Central memory CD8-positive, alpha-beta T cell (primary cell): ENCODE measurements around the gene ITGB1BP2.
"Not testable (repeated sequence)": the region's sequence is repeated elsewhere in the genome, so short reads cannot be mapped to it uniquely, and the experiment has no call there.

Source experiments
- ATAC-seq: fragments of 150-1000 bp; cut with Tn5 transposase; replicated peaks from 2 replicates; pipeline ENCODE4 v1.10.0; 2022; ENCODE audit warnings: mild to moderate bottlenecking, moderate FRiP score, moderate number of reproducible peaks; ENCODE audit not compliant: poor library complexity, severe bottlenecking; ENCODE audit errors: extremely low read depth
- DNase-seq, 2 donors: peaks; one replicate each; pipeline ENCODE4 v3.0.0; 2021; ENCODE audit warnings: low spot score in 2 of 2
- H3K27ac Mint-ChIP-seq: one replicate; pipeline ENCODE4 v1.8.0; 2022; ENCODE audit warnings: low read depth, mild to moderate bottlenecking, moderate library complexity, mixed read lengths
- H3K27me3 Mint-ChIP-seq: one replicate; pipeline ENCODE4 v1.8.0; 2022; ENCODE audit warnings: mixed read lengths
- H3K36me3 Mint-ChIP-seq: one replicate; pipeline ENCODE4 v1.8.0; 2022; ENCODE audit warnings: mild to moderate bottlenecking, moderate library complexity, mixed read lengths; ENCODE audit not compliant: insufficient read depth
- H3K4me1 Mint-ChIP-seq: one replicate; pipeline ENCODE4 v1.8.0; 2022; ENCODE audit warnings: mixed read lengths
- H3K4me3 Mint-ChIP-seq: one replicate; pipeline ENCODE4 v1.8.0; 2022; ENCODE audit warnings: mild to moderate bottlenecking, moderate library complexity, mixed read lengths
- H3K9me3 Mint-ChIP-seq: one replicate; pipeline ENCODE4 v1.8.0; 2022; ENCODE audit warnings: mixed read lengths

ITGB1BP2 gene

DNA sequence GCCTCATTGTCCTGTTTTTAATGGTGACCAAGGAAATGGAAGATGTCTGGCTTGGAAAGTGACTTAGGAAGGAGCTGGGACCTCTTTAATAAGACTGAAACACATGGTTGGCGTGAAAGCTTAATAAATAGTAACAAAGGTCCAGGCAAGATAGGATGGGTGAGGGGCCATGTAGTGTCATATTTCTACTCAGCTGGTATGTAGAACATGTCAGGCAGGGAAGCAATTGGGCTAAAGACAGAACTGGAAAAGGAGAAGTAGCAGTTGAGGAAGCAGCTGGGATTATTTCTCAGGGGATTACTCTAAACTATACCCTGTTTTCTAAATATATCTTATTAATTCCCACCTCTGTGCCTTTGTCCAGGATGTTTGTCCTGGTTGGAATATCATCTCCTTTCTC lies 18.6 kb downstream of the ITGB1BP2 start:
- DNase-seq (no peak), ATAC-seq (no peak)
- Mint-ChIP-seq H3K4me3 (no peak overlapping the region), H3K36me3 (peaks cover 2% of the 10 kb centered on the region), H3K4me1 (no peaks in the 10 kb centered on the region), H3K9me3 (no peaks in the 10 kb centered on the region), H3K27me3 (no peaks in the 10 kb centered on the region), H3K27ac (no peak overlapping the region)

DNA sequence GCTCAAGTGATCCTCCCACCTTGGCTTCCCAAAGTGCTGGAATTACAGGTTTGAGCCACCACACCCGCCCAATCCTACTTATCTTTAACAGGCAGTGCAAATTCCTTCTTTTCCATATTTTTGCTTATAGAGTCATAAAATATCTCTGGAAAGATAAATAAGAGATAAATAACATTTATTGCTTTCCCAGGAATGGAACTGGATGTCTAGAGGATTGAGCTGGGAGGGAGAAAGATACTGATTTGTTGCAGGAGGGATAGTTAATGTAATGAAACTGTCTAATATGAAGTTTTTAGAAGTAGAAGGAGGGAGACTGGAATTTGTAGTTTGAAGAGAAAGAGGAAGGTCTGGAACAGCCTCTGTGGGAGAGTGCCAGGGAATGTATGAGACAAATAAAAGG lies 20.2 kb downstream of the ITGB1BP2 start:
- H3K4me1 Mint-ChIP-seq: no peaks in the 10 kb centered on the region
- no peaks in the 10 kb centered on the region for H3K9me3 Mint-ChIP-seq
- no peak for DNase-seq
- H3K36me3 Mint-ChIP-seq: peaks cover 2% of the 10 kb centered on the region
- ATAC-seq: no peak
- H3K4me3 Mint-ChIP-seq: no peak overlapping the region
- H3K27ac Mint-ChIP-seq: no peak overlapping the region
- no peaks in the 10 kb centered on the region for H3K27me3 Mint-ChIP-seq

DNA sequence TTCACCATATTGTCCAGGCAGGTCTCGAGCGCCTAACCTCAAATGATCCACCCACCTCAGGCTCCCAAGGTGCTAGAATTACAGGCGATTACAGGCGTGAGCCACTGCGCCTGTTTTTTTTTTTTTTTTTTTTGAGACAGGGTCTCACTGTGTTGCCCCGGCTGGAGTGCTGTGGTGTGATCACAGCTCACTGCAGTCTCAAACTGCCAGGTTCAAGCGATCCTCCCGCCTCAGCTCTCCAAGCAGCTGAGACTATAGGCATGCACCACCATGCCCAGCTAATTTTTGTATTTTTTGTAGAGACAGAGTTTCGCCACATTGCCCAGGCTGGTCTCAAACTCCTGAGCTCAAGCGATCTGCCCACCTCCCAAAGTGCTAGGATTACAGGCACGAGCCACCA lies 22.9 kb downstream of the ITGB1BP2 start:
- H3K27ac Mint-ChIP-seq, H3K9me3 Mint-ChIP-seq, ATAC-seq, DNase-seq, H3K4me3 Mint-ChIP-seq, H3K4me1 Mint-ChIP-seq, H3K36me3 Mint-ChIP-seq, H3K27me3 Mint-ChIP-seq: not testable (repeated sequence)

DNA sequence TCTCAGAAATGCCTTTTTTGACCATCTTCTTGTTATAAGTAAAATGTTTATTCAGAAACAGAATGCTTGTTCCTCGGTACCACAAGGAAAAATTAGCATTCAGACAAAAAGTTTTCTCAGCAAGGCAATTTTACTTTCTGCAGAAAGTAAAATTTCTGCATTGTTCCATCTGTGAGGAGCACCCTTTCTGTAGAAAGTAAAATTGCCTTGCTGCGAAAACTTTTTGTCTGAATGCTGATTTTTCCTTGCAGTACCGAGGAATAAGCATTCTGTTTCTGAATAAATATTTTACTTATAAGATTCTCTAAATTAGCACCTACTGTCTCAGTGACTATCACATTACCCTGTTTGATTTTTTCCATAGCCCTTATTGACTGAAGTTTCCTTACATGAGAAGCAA lies 24.8 kb downstream of the ITGB1BP2 start:
- H3K4me1 Mint-ChIP-seq: no peaks in the 10 kb centered on the region
- no peaks in the 10 kb centered on the region for H3K9me3 Mint-ChIP-seq
- no peak overlapping the region for H3K4me3 Mint-ChIP-seq
- ATAC-seq: no peak
- H3K36me3 Mint-ChIP-seq: peaks cover 2% of the 10 kb centered on the region
- H3K27me3 Mint-ChIP-seq: no peaks in the 10 kb centered on the region
- H3K27ac Mint-ChIP-seq: no peak overlapping the region
- DNase-seq: no peak

DNA sequence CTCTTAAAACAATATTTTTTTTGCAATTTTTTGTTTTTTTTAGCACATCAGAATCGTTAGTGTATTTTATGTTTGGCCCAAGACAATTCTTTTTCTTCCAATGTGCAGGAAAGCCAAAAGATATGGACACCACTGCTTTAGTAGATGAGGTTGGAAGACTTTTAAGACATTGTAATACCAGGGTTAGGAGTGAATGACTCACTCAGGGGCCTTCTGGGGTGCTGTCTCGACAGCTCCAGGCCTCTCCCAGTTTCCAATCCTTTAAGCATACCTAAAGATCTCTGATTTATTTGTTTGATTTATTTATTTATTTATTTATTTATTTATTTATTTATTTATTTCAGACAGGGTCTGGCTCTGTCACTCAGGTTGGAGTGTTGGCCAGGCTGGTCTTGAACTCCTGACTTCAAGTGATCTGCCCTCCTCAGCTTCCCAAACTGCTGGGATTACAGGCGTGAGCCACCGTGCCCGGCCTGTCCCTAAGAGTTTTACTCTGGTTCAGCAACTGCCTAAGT lies 47.7 kb downstream of the ITGB1BP2 start:
- ATAC-seq, DNase-seq, H3K27me3 Mint-ChIP-seq, H3K27ac Mint-ChIP-seq, H3K9me3 Mint-ChIP-seq, H3K4me1 Mint-ChIP-seq, H3K4me3 Mint-ChIP-seq, H3K36me3 Mint-ChIP-seq: not testable (repeated sequence)

DNA sequence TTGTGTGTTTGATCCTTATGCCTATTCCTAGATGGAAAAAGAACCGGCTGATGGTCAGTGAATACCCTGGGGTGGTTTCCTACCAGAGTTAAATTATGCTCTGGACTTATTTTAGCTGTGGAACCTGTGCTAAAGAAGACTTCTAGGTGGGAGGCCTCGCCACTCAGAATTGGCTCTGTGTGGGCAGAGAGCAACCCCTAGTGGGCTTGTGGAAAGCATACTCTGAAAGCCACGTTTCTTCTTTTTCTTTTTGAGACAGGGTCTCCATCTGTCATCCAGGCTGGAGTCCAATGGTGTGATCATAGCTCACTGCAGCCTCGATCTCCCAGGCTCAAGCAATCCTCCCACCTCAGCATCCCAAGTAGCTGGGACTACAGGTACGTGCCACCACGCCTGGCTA lies 48.3 kb downstream of the ITGB1BP2 start:
- not testable (repeated sequence) for DNase-seq, H3K9me3 Mint-ChIP-seq, ATAC-seq, H3K27ac Mint-ChIP-seq, H3K36me3 Mint-ChIP-seq, H3K4me3 Mint-ChIP-seq, H3K4me1 Mint-ChIP-seq, H3K27me3 Mint-ChIP-seq

DNA sequence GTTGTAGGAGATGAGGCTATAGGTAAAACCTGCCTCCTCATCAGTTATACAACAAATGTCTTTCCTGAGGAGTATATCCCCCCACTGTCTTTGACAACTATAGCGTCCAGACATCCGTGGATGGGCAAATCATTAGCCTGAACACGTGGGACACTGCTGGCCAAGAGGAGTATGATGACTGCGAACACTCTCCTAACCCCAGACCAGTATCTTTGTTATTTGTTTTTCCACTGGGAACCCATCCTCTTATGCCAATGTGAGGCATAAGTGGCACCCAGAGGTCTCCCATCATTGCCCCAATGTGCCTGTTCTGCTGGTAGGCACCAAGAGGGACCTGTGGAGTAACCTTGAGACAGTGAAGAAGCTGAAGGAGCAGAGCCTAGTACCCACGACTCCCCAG lies 50.9 kb downstream of the ITGB1BP2 start:
- H3K27me3 Mint-ChIP-seq, H3K9me3 Mint-ChIP-seq, DNase-seq, H3K27ac Mint-ChIP-seq, H3K4me1 Mint-ChIP-seq, ATAC-seq, H3K36me3 Mint-ChIP-seq, H3K4me3 Mint-ChIP-seq: not testable (repeated sequence)
